ENCODE results near the gene SH3RF1.

DNA sequence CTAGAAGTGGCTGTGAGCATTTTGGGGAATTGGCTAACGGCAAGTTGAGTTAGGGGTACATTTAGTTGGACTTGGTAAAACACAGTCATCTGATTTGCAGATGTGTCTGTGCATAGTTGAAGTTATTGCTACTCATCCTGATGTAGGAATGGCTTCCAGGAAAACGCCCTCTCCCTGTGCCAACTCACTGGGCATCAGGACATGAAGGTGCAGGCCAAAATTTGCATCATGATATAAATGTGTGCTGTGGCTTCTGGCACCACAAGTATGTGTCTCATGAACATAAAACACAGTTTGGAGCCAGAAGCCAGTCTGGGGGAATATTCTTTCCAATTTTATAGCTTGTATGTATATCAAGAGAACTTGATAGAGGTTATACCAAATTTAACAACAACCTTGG, 206.5 kb downstream of the SH3RF1 start:
- no peak for TF ChIP-seq SPI1 (IDR thresholded peaks at IDR 0.05; ENCODE audit: low read depth, low read length)
- TF ChIP-seq POLR2AphosphoS5 (IDR thresholded peaks at IDR 0.05; ENCODE audit: low read depth, low read length): no peak
- TF ChIP-seq POLR2A (IDR thresholded peaks at IDR 0.05; ENCODE audit: low read depth, low read length): no peak
- TF ChIP-seq TAF1 (IDR thresholded peaks at IDR 0.05; ENCODE audit: low read depth, low read length): no peak

Data from GM12891 (cell line).